ENCODE results near the gene LRRC1. TPM values are rescaled to one million over a fixed set of nuclear protein-coding genes. Genes with fewer than 3 reads are reported as not detected.

LRRC1 gene
- total RNA-seq, 2 experiments from 2014 or later, result 4.5 to 4.6 TPM

GRCh38 chr6:53922539-53922981 is 127.8 kb downstream of the LRRC1 start:
- CTCF ChIA-PET, result no interaction called here
- no peak overlapping the region for H3K27ac Mint-ChIP-seq
- H3K36me3 Mint-ChIP-seq, result peaks cover 2% of the 10 kb centered on the region
- no peak for DNase-seq
- no peak overlapping the region for H3K4me3 Mint-ChIP-seq
- H3K9me3 Mint-ChIP-seq (ENCODE audit: low read depth), result no peaks in the 10 kb centered on the region
- H3K27me3 Mint-ChIP-seq, result no peaks in the 10 kb centered on the region
- ATAC-seq, result no peak
- no peaks in the 10 kb centered on the region for H3K4me1 Mint-ChIP-seq

DNA sequence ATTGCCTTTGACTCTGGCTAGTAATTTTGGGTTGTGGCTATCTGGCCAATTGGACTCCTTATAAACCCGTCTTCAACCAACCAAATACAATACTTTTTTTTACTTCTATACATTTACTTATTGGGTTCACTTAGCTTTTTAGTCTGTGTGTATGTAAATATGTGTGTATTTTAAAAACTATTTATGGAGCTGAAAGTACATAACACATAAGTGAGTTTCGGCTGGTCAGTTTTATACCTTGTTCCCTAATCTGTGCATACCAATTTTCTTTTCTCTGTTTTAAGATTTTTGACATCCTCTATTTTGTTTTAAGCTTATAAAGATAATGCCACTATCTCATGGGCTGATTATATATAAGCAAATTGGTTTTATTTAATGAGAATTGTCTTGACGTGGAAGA is 129.5 kb downstream of the LRRC1 start:
- CTCF ChIA-PET, result no interaction called here
- no peaks in the 10 kb centered on the region for H3K27me3 Mint-ChIP-seq
- no peak for ATAC-seq
- no peaks in the 10 kb centered on the region for H3K9me3 Mint-ChIP-seq (ENCODE audit: low read depth)
- no peak overlapping the region for H3K4me3 Mint-ChIP-seq
- no peak overlapping the region for H3K27ac Mint-ChIP-seq
- H3K36me3 Mint-ChIP-seq, result peaks cover 2% of the 10 kb centered on the region
- no peaks in the 10 kb centered on the region for H3K4me1 Mint-ChIP-seq
- DNase-seq, result no peak

GRCh38 chr6:53924821-53925422 is 130.1 kb downstream of the LRRC1 start:
- peaks cover 2% of the 10 kb centered on the region for H3K36me3 Mint-ChIP-seq
- no peaks in the 10 kb centered on the region for H3K9me3 Mint-ChIP-seq (ENCODE audit: low read depth)
- H3K4me3 Mint-ChIP-seq, result no peak overlapping the region
- no peaks in the 10 kb centered on the region for H3K27me3 Mint-ChIP-seq
- DNase-seq (no peak), ATAC-seq (no peak)
- CTCF ChIA-PET, result no interaction called here
- H3K4me1 Mint-ChIP-seq, result no peaks in the 10 kb centered on the region
- H3K27ac Mint-ChIP-seq, result no peak overlapping the region

GRCh38 chr6:53925891-53926290 is 131.1 kb downstream of the LRRC1 start:
- H3K27me3 Mint-ChIP-seq, result no peaks in the 10 kb centered on the region
- H3K4me3 Mint-ChIP-seq, result no peak overlapping the region
- CTCF ChIA-PET, result no interaction called here
- H3K9me3 Mint-ChIP-seq (ENCODE audit: low read depth), result no peaks in the 10 kb centered on the region
- ATAC-seq, result no peak
- no peak for DNase-seq
- H3K27ac Mint-ChIP-seq, result no peak overlapping the region
- no peaks in the 10 kb centered on the region for H3K4me1 Mint-ChIP-seq
- H3K36me3 Mint-ChIP-seq, result no peaks in the 10 kb centered on the region

DNA sequence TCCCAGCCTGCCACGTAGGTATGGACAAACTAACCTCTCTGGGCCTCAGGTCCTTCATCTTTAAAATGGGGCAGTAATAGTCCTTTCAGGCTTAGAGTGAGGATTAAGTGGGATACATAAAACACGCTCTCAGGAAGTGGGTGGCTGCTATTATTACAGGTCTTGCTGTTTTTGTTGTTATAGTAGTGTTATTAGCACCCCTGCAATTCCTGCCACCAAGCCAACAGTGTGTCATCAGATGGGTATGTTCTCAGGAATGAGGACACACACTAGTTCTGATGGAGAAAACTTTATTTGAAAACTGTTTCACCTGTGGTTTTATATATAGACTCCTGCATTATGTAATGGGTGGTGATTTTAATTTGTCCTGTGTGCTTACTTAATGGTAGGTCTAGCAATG is 131.7 kb downstream of the LRRC1 start:
- Mint-ChIP-seq H3K4me1 (no peaks in the 10 kb centered on the region), H3K9me3 (ENCODE audit: low read depth) (no peaks in the 10 kb centered on the region), H3K27ac (no peak overlapping the region), H3K27me3 (no peaks in the 10 kb centered on the region), H3K4me3 (no peak overlapping the region), H3K36me3 (no peaks in the 10 kb centered on the region)
- CTCF ChIA-PET, result no interaction called here
- ATAC-seq (no peak), DNase-seq (no peak)

DNA sequence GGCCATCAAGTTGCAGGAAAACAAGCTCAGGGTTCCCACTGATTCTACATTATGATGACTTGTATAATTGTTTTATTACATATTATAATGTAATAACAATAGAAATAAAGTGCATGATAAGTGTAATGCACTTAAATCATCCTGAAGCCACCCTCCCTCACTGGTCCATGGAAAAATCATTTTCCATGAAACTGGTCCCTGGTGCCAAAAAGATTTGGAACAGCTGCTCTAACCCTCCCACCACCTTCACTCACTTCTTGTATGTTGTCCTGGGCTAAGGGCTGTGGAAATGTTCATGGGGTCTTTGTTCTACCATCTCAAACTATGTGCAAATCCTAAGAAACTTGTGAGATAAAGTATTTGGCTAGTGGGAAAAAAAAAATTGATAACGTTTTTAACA is 133.8 kb downstream of the LRRC1 start:
- CTCF ChIA-PET, result no interaction called here
- H3K36me3 Mint-ChIP-seq, result no peaks in the 10 kb centered on the region
- DNase-seq, result no peak
- H3K4me3 Mint-ChIP-seq, result no peak overlapping the region
- H3K27ac Mint-ChIP-seq, result no peak overlapping the region
- ATAC-seq, result no peak
- H3K4me1 Mint-ChIP-seq, result no peaks in the 10 kb centered on the region
- H3K27me3 Mint-ChIP-seq, result no peaks in the 10 kb centered on the region
- no peaks in the 10 kb centered on the region for H3K9me3 Mint-ChIP-seq (ENCODE audit: low read depth)

GRCh38 chr6:53929041-53929820 is 134.4 kb downstream of the LRRC1 start:
- Mint-ChIP-seq H3K9me3 (ENCODE audit: low read depth) (no peaks in the 10 kb centered on the region), H3K4me1 (no peaks in the 10 kb centered on the region), H3K36me3 (no peaks in the 10 kb centered on the region), H3K27me3 (no peaks in the 10 kb centered on the region), H3K4me3 (no peak overlapping the region), H3K27ac (no peak overlapping the region)
- CTCF ChIA-PET, result no interaction called here
- DNase-seq (no peak), ATAC-seq (no peak)

DNA sequence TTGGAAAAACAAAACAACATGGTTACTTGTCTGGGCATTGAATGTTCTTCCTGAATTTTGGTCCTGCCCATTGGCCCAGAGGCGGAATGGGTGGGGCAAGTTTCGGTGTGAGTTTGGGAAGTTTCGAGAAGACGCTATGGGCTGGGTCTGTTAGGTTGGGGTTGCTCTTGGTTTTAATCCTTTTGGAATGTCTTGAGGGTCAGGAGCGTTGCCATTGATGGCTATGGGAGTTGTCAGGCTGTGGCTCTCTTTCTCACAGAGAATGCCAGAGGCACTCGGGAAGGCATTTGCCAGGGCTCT is 135.0 kb downstream of the LRRC1 start:
- H3K9me3 Mint-ChIP-seq (ENCODE audit: low read depth), result no peaks in the 10 kb centered on the region
- no peaks in the 10 kb centered on the region for H3K36me3 Mint-ChIP-seq
- H3K27ac Mint-ChIP-seq, result no peak overlapping the region
- DNase-seq (no peak), ATAC-seq (no peak)
- CTCF ChIA-PET, result no interaction called here
- H3K4me3 Mint-ChIP-seq, result no peak overlapping the region
- H3K27me3 Mint-ChIP-seq, result no peaks in the 10 kb centered on the region
- no peaks in the 10 kb centered on the region for H3K4me1 Mint-ChIP-seq

- CTCF ChIA-PET, result no interaction called here
Measured at GRCh38 chr6:53930330-53930729, 135.5 kb downstream of the LRRC1 start.

GRCh38 chr6:53931086-53931485 is 136.3 kb downstream of the LRRC1 start:
- CTCF ChIA-PET, result no interaction called here
- no peak overlapping the region for H3K27ac Mint-ChIP-seq
- ATAC-seq, result no peak

More at GRCh38 chr6:53930330-53930729, 135.5 kb downstream of the LRRC1 start:
- H3K4me3 Mint-ChIP-seq, result no peak overlapping the region
- H3K27ac Mint-ChIP-seq, result no peak overlapping the region
- H3K4me1 Mint-ChIP-seq, result no peaks in the 10 kb centered on the region
- H3K27me3 Mint-ChIP-seq, result no peaks in the 10 kb centered on the region
- ATAC-seq, result no peak
- no peak for DNase-seq
- no peaks in the 10 kb centered on the region for H3K36me3 Mint-ChIP-seq
- no peaks in the 10 kb centered on the region for H3K9me3 Mint-ChIP-seq (ENCODE audit: low read depth)

DNA sequence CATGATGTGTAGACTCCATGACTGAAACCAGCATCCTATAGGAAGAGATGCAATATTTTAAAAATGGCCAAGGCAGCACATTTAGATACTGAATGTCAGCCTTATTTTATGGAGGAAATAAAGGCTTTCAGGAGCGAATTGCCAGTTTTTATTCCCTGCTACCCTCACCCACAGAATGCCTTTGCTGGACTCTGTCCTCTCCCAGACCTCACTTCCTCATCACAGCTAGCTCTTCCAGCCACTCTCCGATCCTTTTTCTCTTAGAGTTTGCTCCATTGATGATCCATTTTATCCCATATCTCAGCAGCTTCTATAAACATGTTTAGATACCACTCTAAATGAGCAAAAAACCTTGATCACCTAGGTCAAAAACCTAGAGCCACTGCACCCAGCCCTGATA is 137.7 kb downstream of the LRRC1 start:
- no peak overlapping the region for H3K27ac Mint-ChIP-seq
- CTCF ChIA-PET, result no interaction called here
- no peaks in the 10 kb centered on the region for H3K9me3 Mint-ChIP-seq (ENCODE audit: low read depth)
- ATAC-seq (no peak), DNase-seq (no peak)
- H3K27me3 Mint-ChIP-seq, result peaks cover 2% of the 10 kb centered on the region
- H3K36me3 Mint-ChIP-seq, result no peaks in the 10 kb centered on the region
- H3K4me1 Mint-ChIP-seq, result peaks cover 4% of the 10 kb centered on the region
- no peak overlapping the region for H3K4me3 Mint-ChIP-seq

More at GRCh38 chr6:53931086-53931485, 136.3 kb downstream of the LRRC1 start:
- Mint-ChIP-seq H3K4me1 (no peaks in the 10 kb centered on the region), H3K4me3 (no peak overlapping the region), H3K27me3 (no peaks in the 10 kb centered on the region), H3K36me3 (no peaks in the 10 kb centered on the region), H3K9me3 (ENCODE audit: low read depth) (no peaks in the 10 kb centered on the region)
- DNase-seq, result no peak

DNA sequence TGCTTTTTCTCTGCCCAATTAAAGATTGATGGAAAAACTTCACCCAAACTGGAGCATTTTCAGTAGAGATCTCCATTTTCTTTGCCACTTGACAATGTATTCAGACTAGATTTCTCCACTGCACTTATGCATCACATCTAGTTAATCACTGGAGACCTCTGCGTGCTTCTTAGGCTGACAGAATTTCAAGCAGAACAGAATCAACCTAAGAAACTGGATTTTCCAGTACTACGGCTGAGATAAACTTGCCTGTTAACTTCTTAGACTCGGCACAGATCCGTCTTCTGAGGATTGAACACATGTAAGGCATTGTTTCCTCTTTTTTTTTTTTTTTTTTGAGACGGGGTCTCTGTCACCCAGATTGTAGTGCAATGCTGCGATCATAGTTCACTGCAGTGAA is 139.2 kb downstream of the LRRC1 start:
- CTCF ChIA-PET, result no interaction called here
- ATAC-seq, result no peak
- no peak overlapping the region for H3K27ac Mint-ChIP-seq
- H3K36me3 Mint-ChIP-seq, result no peaks in the 10 kb centered on the region
- DNase-seq, result no peak
- peaks cover 2% of the 10 kb centered on the region for H3K27me3 Mint-ChIP-seq
- H3K4me1 Mint-ChIP-seq, result peaks cover 12% of the 10 kb centered on the region
- H3K4me3 Mint-ChIP-seq, result no peak overlapping the region
- no peaks in the 10 kb centered on the region for H3K9me3 Mint-ChIP-seq (ENCODE audit: low read depth)

DNA sequence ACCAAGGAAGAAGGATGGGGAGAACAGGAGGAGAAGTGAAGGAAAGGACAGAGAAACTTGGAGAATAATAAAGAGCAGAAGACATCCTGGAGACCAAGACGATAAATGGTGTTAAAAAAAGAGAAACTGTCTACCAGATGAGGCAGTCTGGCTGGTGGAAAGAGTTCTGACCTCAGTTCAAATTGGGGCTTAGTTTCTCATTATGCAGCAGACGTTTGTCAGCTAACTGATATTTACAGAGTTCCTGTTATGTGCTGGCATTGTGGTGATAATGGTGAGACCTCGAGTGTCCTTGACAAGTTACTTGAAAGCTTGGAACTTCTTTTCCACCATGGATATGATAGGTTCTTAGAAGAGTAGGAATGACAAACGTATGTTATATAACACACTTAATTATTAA is 142.7 kb downstream of the LRRC1 start:
- no peak for DNase-seq
- H3K36me3 Mint-ChIP-seq, result no peaks in the 10 kb centered on the region
- H3K27me3 Mint-ChIP-seq, result peaks cover 11% of the 10 kb centered on the region
- H3K27ac Mint-ChIP-seq, result no peak overlapping the region
- no peak overlapping the region for H3K4me3 Mint-ChIP-seq
- H3K9me3 Mint-ChIP-seq (ENCODE audit: low read depth), result no peaks in the 10 kb centered on the region
- peaks cover 12% of the 10 kb centered on the region for H3K4me1 Mint-ChIP-seq
- no peak for ATAC-seq
- CTCF ChIA-PET, result no interaction called here

DNA sequence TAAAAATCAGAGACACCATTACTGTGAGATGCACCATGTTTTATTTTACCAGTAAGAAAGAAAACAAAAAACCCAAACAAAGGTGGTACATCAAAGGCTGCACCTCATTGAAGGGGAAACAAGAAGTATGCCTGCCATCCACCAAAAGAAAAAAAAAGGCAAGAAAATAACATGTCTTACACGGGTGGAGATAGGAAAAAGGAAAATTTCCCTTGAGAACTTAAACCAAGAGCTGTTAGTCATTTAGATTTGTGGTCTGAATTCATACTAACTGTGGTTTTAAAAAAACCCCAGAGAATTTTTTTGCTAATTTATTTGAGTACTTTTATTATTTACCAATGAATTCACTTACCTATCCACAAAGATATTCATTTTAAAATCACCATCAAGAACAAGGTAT is 144.0 kb downstream of the LRRC1 start:
- Mint-ChIP-seq H3K9me3 (ENCODE audit: low read depth) (no peaks in the 10 kb centered on the region), H3K4me3 (no peak overlapping the region), H3K27me3 (peaks cover 11% of the 10 kb centered on the region), H3K27ac (no peak overlapping the region), H3K36me3 (no peaks in the 10 kb centered on the region), H3K4me1 (peaks cover 12% of the 10 kb centered on the region)
- ATAC-seq (no peak), DNase-seq (no peak)
- CTCF ChIA-PET, result interaction anchor here (1.1 kb wide), 1 partner anchor 17 kb away, joined by 4 read pairs; no protein-coding TSS in a partner anchor

All from activated CD8-positive, alpha-beta memory T cell treated with anti-CD3 and anti-CD28 coated beads, Interleukin-2, amount 10 ng/mL, durations not matched to agents 7 days and 5 days (primary cell).